Activated T-cell treated with anti-CD3 and anti-CD28 coated beads, Interleukin-2, amount 50 U/mL, for 4 hours (primary cell): ENCODE results near the gene WDR20. TPM values are rescaled to one million over a fixed set of nuclear protein-coding genes. Genes with fewer than 3 reads are reported as not detected.

Experiments used
- ATAC-seq, 2 donors: fragments of 200-7000 bp; cut with Tn5 transposase; one replicate each; pipeline ENCODE4 v1.10.0; 2021
- DNase-seq: peaks from one replicate; pipeline ENCODE4 v3.0.0-alpha.2; 2020
- H3K27me3 Mint-ChIP-seq: one replicate; pipeline ENCODE4 v1.8.0; 2021; ENCODE audit warnings: low read depth, mixed read lengths
- H3K36me3 Mint-ChIP-seq: one replicate; pipeline ENCODE4 v1.8.0; 2022; ENCODE audit warnings: mixed read lengths; ENCODE audit not compliant: insufficient read depth
- H3K4me1 Mint-ChIP-seq: one replicate; pipeline ENCODE4 v1.8.0; 2021; ENCODE audit warnings: low read depth, mixed read lengths
- H3K4me3 Mint-ChIP-seq: one replicate; pipeline ENCODE4 v1.8.0; 2021; ENCODE audit warnings: mild to moderate bottlenecking, moderate library complexity, mixed read lengths
- H3K9me3 Mint-ChIP-seq: one replicate; pipeline ENCODE4 v1.8.0; 2021; ENCODE audit warnings: mixed read lengths
- total RNA-seq, 3 donors: library from RNA; stranded (reverse); gene quantifications; one replicate each; pipeline ENCODE4 v1.2.1, GENCODE V29; 2021

The WDR20 gene
- total RNA-seq, 3 donors from 2014 or later: 28.7 to 33.9 (median 29.9) TPM

GRCh38 chr14:102248121-102248520, 108.4 kb downstream of the WDR20 start:
- no peaks in the 10 kb centered on the region for H3K27me3 Mint-ChIP-seq
- H3K4me3 Mint-ChIP-seq: no peak overlapping the region
- no peaks in the 10 kb centered on the region for H3K9me3 Mint-ChIP-seq
- DNase-seq: no peak
- H3K4me1 Mint-ChIP-seq: no peaks in the 10 kb centered on the region
- ATAC-seq: no peak
- no peaks in the 10 kb centered on the region for H3K36me3 Mint-ChIP-seq

DNA sequence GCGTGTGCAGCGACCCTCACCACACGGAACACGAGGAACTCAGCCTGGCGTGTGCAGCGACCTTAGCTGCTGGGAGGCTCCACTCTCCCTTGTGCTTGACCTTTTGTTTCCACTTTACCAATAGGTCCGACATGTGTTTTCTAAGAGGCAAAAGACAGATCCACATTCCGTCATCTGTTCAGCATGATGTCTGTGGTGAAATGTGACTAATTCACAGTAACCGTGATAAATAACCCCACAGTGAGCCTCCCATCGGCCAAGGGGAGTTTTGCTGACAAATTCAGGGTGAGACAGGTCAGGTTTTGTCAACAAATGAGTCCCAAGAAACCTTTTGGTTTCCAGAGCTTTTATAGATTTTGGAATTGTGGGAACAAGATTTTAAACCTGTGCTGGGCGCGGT, 109.3 kb downstream of the WDR20 start:
- no peak for ATAC-seq
- DNase-seq: no peak
- Mint-ChIP-seq H3K9me3 (no peaks in the 10 kb centered on the region), H3K36me3 (no peaks in the 10 kb centered on the region), H3K4me1 (no peaks in the 10 kb centered on the region), H3K27me3 (no peaks in the 10 kb centered on the region), H3K4me3 (no peak overlapping the region)

DNA sequence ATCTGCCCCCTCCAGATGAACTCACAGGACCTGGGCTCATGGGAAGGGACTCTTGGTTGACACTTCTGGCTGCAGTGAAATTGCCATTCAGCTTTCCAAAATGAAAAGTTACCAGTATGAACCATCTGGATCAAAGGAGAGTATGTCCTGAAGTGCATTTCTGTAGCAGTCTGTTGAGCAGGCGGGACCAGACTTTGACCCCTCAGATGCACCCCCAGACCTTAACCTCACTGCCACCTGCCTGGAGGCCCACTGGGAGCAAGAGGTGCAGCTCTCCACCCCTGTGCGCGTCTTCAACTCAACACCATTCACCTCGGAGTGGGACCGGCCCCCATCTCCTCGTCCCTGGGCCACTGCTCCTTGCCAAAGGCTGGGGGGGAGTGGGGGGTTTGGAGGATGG, 110.3 kb downstream of the WDR20 start:
- DNase-seq (no peak), ATAC-seq (no peak)
- H3K36me3 Mint-ChIP-seq: no peaks in the 10 kb centered on the region
- H3K27me3 Mint-ChIP-seq: no peaks in the 10 kb centered on the region
- H3K4me1 Mint-ChIP-seq: no peaks in the 10 kb centered on the region
- no peaks in the 10 kb centered on the region for H3K9me3 Mint-ChIP-seq
- H3K4me3 Mint-ChIP-seq: no peak overlapping the region

GRCh38 chr14:102250636-102251035, 110.9 kb downstream of the WDR20 start:
- H3K27me3 Mint-ChIP-seq: no peaks in the 10 kb centered on the region
- DNase-seq: no peak
- H3K4me1 Mint-ChIP-seq: no peaks in the 10 kb centered on the region
- H3K9me3 Mint-ChIP-seq: no peaks in the 10 kb centered on the region
- H3K36me3 Mint-ChIP-seq: no peaks in the 10 kb centered on the region
- H3K4me3 Mint-ChIP-seq: no peak overlapping the region
- no peak for ATAC-seq

- Mint-ChIP-seq H3K27me3 (no peaks in the 10 kb centered on the region), H3K4me3 (no peak overlapping the region), H3K9me3 (no peaks in the 10 kb centered on the region), H3K36me3 (no peaks in the 10 kb centered on the region), H3K4me1 (no peaks in the 10 kb centered on the region)
- DNase-seq: no peak
- ATAC-seq: no peak
Measured at GRCh38 chr14:102251161-102251560, 111.5 kb downstream of the WDR20 start.

- ATAC-seq: no peak
- Mint-ChIP-seq H3K36me3 (no peaks in the 10 kb centered on the region), H3K4me1 (no peaks in the 10 kb centered on the region), H3K4me3 (no peak overlapping the region), H3K27me3 (no peaks in the 10 kb centered on the region), H3K9me3 (no peaks in the 10 kb centered on the region)
- DNase-seq: no peak
Measured at GRCh38 chr14:102252834-102253801, 113.4 kb downstream of the WDR20 start.

DNA sequence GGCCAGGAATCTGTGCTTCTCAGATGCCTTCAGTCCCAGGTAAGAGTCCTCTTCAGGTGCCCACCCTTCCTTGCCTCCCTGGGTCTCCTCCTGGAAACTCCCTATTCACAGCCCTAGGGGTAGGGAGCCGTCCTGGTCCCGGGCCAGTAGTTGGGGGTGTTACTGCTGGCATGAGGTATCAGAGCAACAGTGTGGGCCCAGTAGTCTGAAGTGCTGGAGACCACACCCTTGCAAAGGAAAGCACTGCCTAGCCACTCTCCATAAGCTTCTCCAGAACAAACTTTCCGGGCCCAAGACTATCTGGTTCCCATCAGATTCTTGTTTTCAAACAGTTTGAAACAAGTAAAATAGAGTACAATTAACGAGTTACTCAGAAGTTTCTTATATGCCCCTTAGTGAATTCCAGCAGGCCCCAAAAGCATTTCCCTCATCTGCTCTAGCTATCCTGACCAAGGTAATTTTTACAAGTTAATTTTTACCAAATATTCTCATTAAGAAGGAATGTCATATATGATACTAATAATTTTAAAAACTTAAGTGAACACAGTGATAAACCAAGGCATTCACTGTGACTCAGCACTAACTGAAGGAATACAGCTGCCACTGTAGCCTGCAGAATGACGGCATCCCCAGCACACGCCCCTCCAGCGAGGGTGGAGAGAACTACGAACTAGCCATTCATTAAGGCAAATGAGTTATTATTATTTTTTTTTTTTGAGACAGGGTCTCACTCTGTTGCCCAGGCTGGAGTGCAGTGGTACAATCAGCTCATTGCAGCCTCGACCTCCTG, 115.9 kb downstream of the WDR20 start:
- H3K36me3 Mint-ChIP-seq: no peaks in the 10 kb centered on the region
- H3K9me3 Mint-ChIP-seq: no peaks in the 10 kb centered on the region
- no peak for ATAC-seq
- DNase-seq: no peak
- H3K4me3 Mint-ChIP-seq: no peak overlapping the region
- no peaks in the 10 kb centered on the region for H3K27me3 Mint-ChIP-seq
- no peaks in the 10 kb centered on the region for H3K4me1 Mint-ChIP-seq

- ATAC-seq (no peak), DNase-seq (no peak)
- no peak overlapping the region for H3K4me3 Mint-ChIP-seq
- H3K27me3 Mint-ChIP-seq: no peaks in the 10 kb centered on the region
- no peaks in the 10 kb centered on the region for H3K36me3 Mint-ChIP-seq
- H3K9me3 Mint-ChIP-seq: no peaks in the 10 kb centered on the region
- no peaks in the 10 kb centered on the region for H3K4me1 Mint-ChIP-seq
Measured at GRCh38 chr14:102256716-102257115, 117.0 kb downstream of the WDR20 start.

DNA sequence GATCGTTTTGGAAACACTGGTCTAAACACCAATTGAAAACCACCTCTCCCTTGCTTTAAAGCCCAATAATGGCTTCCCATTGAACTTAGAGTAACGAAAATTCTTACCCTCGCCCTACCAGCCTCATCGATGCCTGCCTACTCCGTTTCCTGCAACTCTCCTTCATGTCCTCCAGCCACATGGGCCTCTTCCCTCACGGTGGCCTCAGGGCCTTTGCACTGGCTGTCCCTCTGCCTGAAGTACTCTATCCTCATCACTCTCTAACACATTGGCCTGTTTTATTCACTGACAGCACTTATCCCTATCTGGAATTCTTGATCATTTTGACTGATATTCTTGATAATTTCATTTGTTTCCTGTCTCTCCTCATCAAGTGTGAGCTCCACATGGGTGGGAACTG, 118.4 kb downstream of the WDR20 start:
- no peaks in the 10 kb centered on the region for H3K4me1 Mint-ChIP-seq
- DNase-seq (no peak), ATAC-seq (no peak)
- no peaks in the 10 kb centered on the region for H3K9me3 Mint-ChIP-seq
- no peaks in the 10 kb centered on the region for H3K36me3 Mint-ChIP-seq
- no peaks in the 10 kb centered on the region for H3K27me3 Mint-ChIP-seq
- no peak overlapping the region for H3K4me3 Mint-ChIP-seq

Other genes with a start within 250 kb of the WDR20 start
- gene DYNC1H1, start 175.3 kb upstream of the WDR20 start, total RNA-seq: 100 to 1,000 TPM; 198 to 211 (median 204) TPM
- gene HSP90AA1, start 52.9 kb upstream of the WDR20 start, total RNA-seq: 1,000 to 10,000 TPM; 1,385 to 1,509 (median 1,444) TPM
- gene MOK, start 165.3 kb downstream of the WDR20 start, total RNA-seq: 1 to 10 TPM; 3.2 to 5.5 (median 4.4) TPM
- gene ZNF839, start 179.8 kb downstream of the WDR20 start, total RNA-seq: 10 to 100 TPM; 14.9 to 16.6 (median 15.5) TPM
- 10 to 100 TPM; 57.7 to 63.9 (median 58.4) TPM for gene CINP, start 223.0 kb downstream of the WDR20 start, total RNA-seq
- gene TECPR2, start 223.0 kb downstream of the WDR20 start, total RNA-seq: 1 to 10 TPM; 5.5 to 6.7 (median 5.6) TPM